Testis (tissue), 3 donors: ENCODE results near the gene AMOTL2. TPM values are rescaled to one million over a fixed set of nuclear protein-coding genes. Genes with fewer than 3 reads are reported as not detected.

Experiments used
- DNase-seq: peaks from one replicate; pipeline ENCODE4 v3.0.0-alpha.2; 2019
- H3K27ac ChIP-seq, 2 donors: fragments of 200-600 bp; sonication (generic); one replicate each; pipeline ENCODE4 v1.5.1; 2019
- H3K27me3 ChIP-seq: fragments of 200-600 bp; sonication (generic); one replicate; pipeline ENCODE4 v1.5.1; 2019
- H3K36me3 ChIP-seq: fragments of 200-600 bp; sonication (generic); one replicate; pipeline ENCODE4 v1.5.1; 2017; ENCODE audit warnings: low read depth; ENCODE audit errors: missing control alignments
- H3K4me1 ChIP-seq: fragments of 200-600 bp; sonication (generic); one replicate; pipeline ENCODE4 v1.5.1; 2019
- H3K4me3 ChIP-seq, 2 donors: fragments of 200-600 bp; sonication (generic); one replicate each; pipeline ENCODE4 v1.5.1; 2017 to 2019
- H3K9me3 ChIP-seq: fragments of 200-600 bp; sonication (generic); one replicate; pipeline ENCODE4 v1.5.1; 2017
- POLR2A ChIP-seq: fragments of 450-650 bp; IDR thresholded peaks from one replicate; pipeline ENCODE4 v1.6.1; 2017; ENCODE audit warnings: antibody characterized with exemption, mild to moderate bottlenecking, moderate library complexity
- WGBS, 2 donors: methylation state at CpG; one replicate each; pipeline ENCODE4 v1.1.5; 2018; 5-methylcytosine and 5-hydroxymethylcytosine counted together
- intact Hi-C: fragments of 100-400 bp; cut with DNase I; formaldehyde crosslinking; loops from one replicate; pipeline ENCODE4 v1.15.1; 2023; ENCODE audit warnings: low total_unique reads
- polyA plus RNA-seq: library from polyadenylated mRNA; stranded (reverse); fragments of 350-450 nt; fragmentation: Illumina TruSeq; extraction: RNeasy Lipid Tissue Mini Kit (QIAGEN cat#74804); gene quantifications from one replicate; pipeline ENCODE4 v1.2.3, GENCODE V29; 2014; ENCODE audit warnings: low read depth, low replicate concordance; ENCODE audit not compliant: insufficient read depth
- total RNA-seq, 2 donors: library from RNA; depleted of rRNA; stranded (reverse); fragments of >200 nt; gene quantifications; one replicate each; pipeline ENCODE4 v1.2.3, GENCODE V29; 2016
- TF ChIP-seq, protein P1 (sequence below), 3 experiments: fragments of 450-650 bp in 2 of 3; fragments of 200-600 bp in 1 of 3; sonication (generic) in 1 of 3; IDR thresholded peaks; one replicate each; pipeline ENCODE4 v1.5.1; 2016 to 2019; ENCODE audit warnings: antibody characterized with exemption in 3 of 3, mild to moderate bottlenecking in 2 of 3, moderate library complexity in 1 of 3

The AMOTL2 gene
- total and polyA plus RNA-seq, 3 donors from 2014 or later, result 19.6 to 61.0 (median 35.8) TPM

DNA sequence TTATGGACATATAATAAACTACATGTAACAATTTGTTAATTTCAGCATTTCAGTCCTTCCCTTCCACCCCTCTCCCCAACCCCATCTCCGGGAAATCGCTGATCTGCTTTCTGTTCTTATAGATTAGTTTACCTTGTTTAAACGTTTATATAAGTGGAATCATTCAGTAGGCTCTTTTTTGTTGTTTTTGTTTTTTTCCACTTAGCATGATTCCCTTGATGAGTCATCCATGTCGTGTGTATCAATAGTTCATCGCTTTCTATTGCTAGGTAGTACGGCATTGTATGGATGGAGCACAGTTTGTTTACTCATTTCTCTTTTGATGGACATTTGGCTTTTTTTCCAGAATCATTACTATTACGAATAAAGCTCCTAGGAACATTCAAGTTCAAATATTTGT is 23.5 kb upstream of the AMOTL2 start:
- Histone ChIP-seq H3K36me3 (no peaks in the 10 kb centered on the region), H3K4me1 (peaks cover 6% of the 10 kb centered on the region), H3K4me3 (no peak overlapping the region), H3K27me3 (no peaks in the 10 kb centered on the region), H3K9me3 (no peaks in the 10 kb centered on the region), H3K27ac (no peak overlapping the region)
- WGBS, 2 donors, result 74 to 85% methylated on average over 7 of the region's 7 CpGs
- no peak for TF ChIP-seq POLR2A
- TF ChIP-seq, protein P1, sequence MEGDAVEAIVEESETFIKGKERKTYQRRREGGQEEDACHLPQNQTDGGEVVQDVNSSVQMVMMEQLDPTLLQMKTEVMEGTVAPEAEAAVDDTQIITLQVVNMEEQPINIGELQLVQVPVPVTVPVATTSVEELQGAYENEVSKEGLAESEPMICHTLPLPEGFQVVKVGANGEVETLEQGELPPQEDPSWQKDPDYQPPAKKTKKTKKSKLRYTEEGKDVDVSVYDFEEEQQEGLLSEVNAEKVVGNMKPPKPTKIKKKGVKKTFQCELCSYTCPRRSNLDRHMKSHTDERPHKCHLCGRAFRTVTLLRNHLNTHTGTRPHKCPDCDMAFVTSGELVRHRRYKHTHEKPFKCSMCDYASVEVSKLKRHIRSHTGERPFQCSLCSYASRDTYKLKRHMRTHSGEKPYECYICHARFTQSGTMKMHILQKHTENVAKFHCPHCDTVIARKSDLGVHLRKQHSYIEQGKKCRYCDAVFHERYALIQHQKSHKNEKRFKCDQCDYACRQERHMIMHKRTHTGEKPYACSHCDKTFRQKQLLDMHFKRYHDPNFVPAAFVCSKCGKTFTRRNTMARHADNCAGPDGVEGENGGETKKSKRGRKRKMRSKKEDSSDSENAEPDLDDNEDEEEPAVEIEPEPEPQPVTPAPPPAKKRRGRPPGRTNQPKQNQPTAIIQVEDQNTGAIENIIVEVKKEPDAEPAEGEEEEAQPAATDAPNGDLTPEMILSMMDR (IDR thresholded peaks at IDR 0.05), result no peak
- intact Hi-C loops, result no loop called here
- DNase-seq, result no peak

DNA sequence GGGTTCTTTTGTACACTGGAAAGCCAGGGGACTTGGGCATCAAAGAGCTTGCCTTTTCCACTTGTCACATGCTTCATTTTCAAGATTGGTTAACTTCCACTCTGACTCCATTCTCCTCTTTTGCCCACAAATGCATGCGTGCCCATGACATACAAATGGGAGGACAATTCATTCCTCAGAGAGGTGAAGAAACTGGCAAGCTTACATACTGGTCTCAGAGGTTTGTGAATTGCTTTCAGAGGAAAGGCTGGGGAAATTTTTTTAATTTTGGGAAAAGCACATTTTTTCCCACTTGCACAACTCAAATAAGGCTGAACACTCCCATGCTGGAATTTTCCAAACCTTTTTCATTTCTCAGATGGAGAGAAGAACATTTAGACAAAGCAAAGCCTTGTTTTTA is 20.9 kb upstream of the AMOTL2 start:
- Histone ChIP-seq H3K27ac (no peak overlapping the region), H3K9me3 (no peaks in the 10 kb centered on the region), H3K27me3 (no peaks in the 10 kb centered on the region), H3K4me3 (no peak overlapping the region), H3K4me1 (peaks cover 13% of the 10 kb centered on the region), H3K36me3 (no peaks in the 10 kb centered on the region)
- 80 to 81% methylated on average over 1 of the region's 1 CpG for WGBS, 2 donors
- TF ChIP-seq POLR2A, result no peak
- TF ChIP-seq, protein P1 (IDR thresholded peaks at IDR 0.05), result no peak
- DNase-seq, result no peak
- intact Hi-C loops, result no loop called here

DNA sequence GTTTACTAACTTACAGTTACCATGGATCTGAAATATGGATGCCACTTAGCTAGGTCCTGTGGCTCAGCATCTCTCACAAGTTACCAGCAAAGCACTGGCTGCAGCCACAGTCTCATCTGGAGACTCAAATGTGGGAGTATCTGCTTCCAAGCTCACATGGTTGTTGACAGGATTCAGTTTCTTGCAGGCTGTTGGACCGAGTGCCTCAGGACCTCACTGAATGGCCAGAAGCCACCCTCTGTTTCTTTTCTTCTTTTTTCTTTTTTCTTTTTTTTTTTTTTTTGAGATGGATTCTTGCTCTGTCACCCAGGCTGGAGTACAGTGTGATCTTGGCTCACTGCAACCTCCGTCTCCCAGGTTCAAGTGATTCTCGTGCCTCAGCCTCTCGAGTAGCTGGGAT is 20.1 kb upstream of the AMOTL2 start:
- Histone ChIP-seq H3K4me3 (no peak overlapping the region), H3K4me1 (peaks cover 13% of the 10 kb centered on the region), H3K36me3 (no peaks in the 10 kb centered on the region), H3K27me3 (no peaks in the 10 kb centered on the region), H3K27ac (no peak overlapping the region), H3K9me3 (no peaks in the 10 kb centered on the region)
- no peak for DNase-seq
- TF ChIP-seq POLR2A, result no peak
- TF ChIP-seq, protein P1 (IDR thresholded peaks at IDR 0.05), result no peak
- 44 to 59% methylated on average over 4 of the region's 4 CpGs for WGBS, 2 donors
- intact Hi-C loops, result no loop called here

GRCh38 chr3:134393074-134393473 is 18.8 kb upstream of the AMOTL2 start:
- DNase-seq, result no peak
- Histone ChIP-seq H3K36me3 (no peaks in the 10 kb centered on the region), H3K4me3 (no peak overlapping the region), H3K27me3 (no peaks in the 10 kb centered on the region), H3K4me1 (peaks cover 13% of the 10 kb centered on the region), H3K27ac (no peak overlapping the region), H3K9me3 (no peaks in the 10 kb centered on the region)
- no peak for TF ChIP-seq POLR2A
- TF ChIP-seq, protein P1 (IDR thresholded peaks at IDR 0.05), result no peak
- intact Hi-C loops, result no loop called here
- 35 to 42% methylated on average over 2 of the region's 2 CpGs for WGBS, 2 donors

DNA sequence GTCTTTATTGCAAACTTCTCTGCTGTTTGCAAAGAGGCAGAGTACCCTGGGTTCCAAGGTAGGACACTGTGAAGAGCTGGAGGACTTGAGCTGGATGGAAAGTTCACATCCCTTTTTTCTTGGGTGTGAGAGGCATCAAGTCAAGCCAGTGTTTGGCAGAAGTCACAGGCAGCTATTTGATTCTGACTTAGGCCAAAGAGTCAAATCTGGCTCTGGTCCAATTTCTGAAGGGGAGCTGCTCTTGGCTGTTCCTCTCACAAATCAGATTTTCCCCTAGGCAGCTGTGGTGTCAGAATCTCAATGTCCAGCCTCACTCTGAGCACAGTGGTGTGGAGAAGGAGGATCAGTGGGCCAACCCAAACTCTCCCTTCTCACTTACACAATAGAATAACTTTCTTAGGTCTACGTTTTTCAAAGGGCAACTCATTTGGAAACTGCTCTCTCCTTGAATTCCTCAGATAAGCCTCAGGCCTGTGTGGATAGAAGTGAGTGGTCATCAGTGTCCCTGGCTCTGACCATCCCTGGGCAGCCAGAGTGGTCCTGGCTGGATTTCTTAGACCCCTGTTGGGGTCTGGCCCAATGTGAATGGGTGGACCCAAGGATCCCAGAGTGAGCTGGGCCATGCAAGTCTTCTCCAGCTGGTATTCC is 18.2 kb upstream of the AMOTL2 start:
- intact Hi-C loops, result no loop called here
- DNase-seq, result peak; percentile 25

More for the DNA sequence above, 18.2 kb upstream of the AMOTL2 start:
- no peaks in the 10 kb centered on the region for H3K27me3 ChIP-seq
- no peak overlapping the region for H3K4me3 ChIP-seq
- no peaks in the 10 kb centered on the region for H3K9me3 ChIP-seq
- H3K36me3 ChIP-seq, result no peaks in the 10 kb centered on the region
- 43% methylated on average over 1 of the region's 1 CpG for WGBS, 2 donors
- H3K4me1 ChIP-seq, result peaks cover 13% of the 10 kb centered on the region
- no peak overlapping the region for H3K27ac ChIP-seq
- no peak for TF ChIP-seq POLR2A
- TF ChIP-seq, protein P1 (IDR thresholded peaks at IDR 0.05), result no peak
